SK-MEL-5 (cell line): ENCODE measurements around the gene TXNRD3. TPM values are rescaled to one million over a fixed set of nuclear protein-coding genes. Genes with fewer than 3 reads are reported as not detected.

Source experiments
- DNase-seq: peaks from one replicate; pipeline ENCODE4 v3.0.0-alpha.2; 2016; ENCODE audit warnings: low read depth, low spot score
- in situ Hi-C: cut with HindIII; loops from 2 replicates; pipeline ENCODE4 v1.10.0; 2016; ENCODE audit warnings: low sequenced_read_pairs, high pct_unique_total_duplicates, low pct_unique_long_range_greater_than_20kb
- small RNA-seq, 2 experiments: library from RNA; depleted of rRNA; stranded (forward); fragments of <200 nt; gene quantifications; one replicate each; pipeline ENCODE3, GENCODE V24; 2014
- total RNA-seq: library from RNA; depleted of rRNA; stranded (reverse); fragments of >200 nt; shearing (Covaris generic); gene quantifications from 2 replicates; pipeline ENCODE4 v1.2.3, GENCODE V29; 2014; rRNA removed

TXNRD3 gene
- total RNA-seq, 1 experiment from 2014 or later, result 10.7 TPM

GRCh38 chr3:126571078-126571477 lies 83.8 kb downstream of the TXNRD3 start:
- in situ Hi-C loops, result no loop called here
- no peak for DNase-seq

GRCh38 chr3:126570103-126570541 lies 84.8 kb downstream of the TXNRD3 start:
- in situ Hi-C loops, result no loop called here

GRCh38 chr3:126569390-126569975 lies 85.4 kb downstream of the TXNRD3 start:
- in situ Hi-C loops, result no loop called here
- no peak for DNase-seq

More at GRCh38 chr3:126570103-126570541, 84.8 kb downstream of the TXNRD3 start:
- DNase-seq, result no peak

- DNase-seq, result no peak
- in situ Hi-C loops, result no loop called here
These were observed 86.1 kb downstream of the TXNRD3 start for GRCh38 chr3:126568776-126569342.

- in situ Hi-C loops, result no loop called here
- DNase-seq, result peak; percentile 61
These were observed 87.1 kb downstream of the TXNRD3 start for GRCh38 chr3:126567696-126568438.

- DNase-seq, result no peak
- in situ Hi-C loops, result no loop called here
These were observed 92.1 kb downstream of the TXNRD3 start for GRCh38 chr3:126562737-126563276.

GRCh38 chr3:126558336-126559071 lies 96.4 kb downstream of the TXNRD3 start, which contains the start of gene C3orf22:
TSS of gene C3orf22 (minus strand) at chr3:126558932. CDS start at chr3:126553390, 5,542 bp downstream.
- no peak for DNase-seq
- in situ Hi-C loops, result no loop called here

- in situ Hi-C loops, result no loop called here
- DNase-seq, result no peak
These were observed 97.2 kb downstream of the TXNRD3 start for GRCh38 chr3:126557761-126558160.

GRCh38 chr3:126557415-126557745 lies 97.5 kb downstream of the TXNRD3 start:
- in situ Hi-C loops, result no loop called here
- DNase-seq, result no peak

Small RNAs within 50 kb of the gene (small RNA-seq; reads per million reads assigned to genes)
- 0.02 to 0.19 reads per million in 2 experiments for gene RNA5SP138

Other genes starting within 250 kb of the TXNRD3 start
- gene ZXDC, start 179.2 kb downstream of the TXNRD3 start, total RNA-seq, result 19.0 and 20.9 TPM in 2 replicates
- 0.05 and 0.21 TPM in 2 replicates for gene UROC1, start 137.4 kb downstream of the TXNRD3 start, total RNA-seq
- 0.77 and 1.7 TPM in 2 replicates for gene CHST13, start 131.0 kb downstream of the TXNRD3 start, total RNA-seq
- gene C3orf22, start 96.2 kb downstream of the TXNRD3 start, total RNA-seq, result not detected in 2 replicates
- 104 and 106 TPM in 2 replicates for gene CHCHD6, start 49.1 kb upstream of the TXNRD3 start, total RNA-seq